Panc1 (cell line): ENCODE data around the gene KISS1R. TPM values are rescaled to one million over a fixed set of nuclear protein-coding genes. Genes with fewer than 3 reads are reported as not detected.

Experiments used
- ATAC-seq: fragments of 200-7000 bp; cut with Tn5 transposase; 2 replicates; pipeline ENCODE4 v1.9.1; 2020; ENCODE audit warnings: mild to moderate bottlenecking, moderate library complexity
- BruUV-seq: library from RNA; stranded (reverse); fragments of 400-500 nt; replicated peaks from 2 replicates; lab custom pipeline; 2021; lab: Mats Ljungman, UMichigan
- CTCF ChIA-PET: fragments of 300-600 bp; sonication (Branson Sonifier 250); formaldehyde crosslinking; loops from one replicate; lab custom pipeline; 2022; ENCODE audit warnings: antibody characterized with exemption; lab: Charles Lee
- POLR2A ChIA-PET: fragments of 300-600 bp; sonication (Branson Sonifier 250); formaldehyde crosslinking; loops from one replicate; lab custom pipeline; 2022; ENCODE audit warnings: antibody characterized with exemption; lab: Charles Lee
- DNase-seq: peaks from one replicate; pipeline ENCODE4 v3.0.0-alpha.2; 2010; ENCODE audit warnings: low read depth, low spot score
- H3K27ac ChIP-seq: 2 replicates; pipeline ENCODE4 v1.5.1; 2011; ENCODE audit warnings: mild to moderate bottlenecking, low read length, inconsistent platforms
- H3K27me3 ChIP-seq: fragments of 200-500 bp; sonication (Bioruptor generic); 2 replicates; pipeline ENCODE4 v1.6.0; 2014; ENCODE audit warnings: low read length, inconsistent platforms; ENCODE audit not compliant: control insufficient read depth, insufficient read depth
- H3K36me3 ChIP-seq: fragments of 200-500 bp; sonication (Bioruptor generic); 2 replicates; pipeline ENCODE4 v1.5.1; 2014; ENCODE audit warnings: inconsistent platforms, mild to moderate bottlenecking, low read length, moderate library complexity; ENCODE audit not compliant: control insufficient read depth, insufficient read depth
- H3K4me1 ChIP-seq: 2 replicates; pipeline ENCODE4 v1.5.1; 2011; ENCODE audit warnings: inconsistent platforms, mild to moderate bottlenecking, low read length, moderate library complexity; ENCODE audit not compliant: control insufficient read depth, insufficient read depth
- H3K4me3 ChIP-seq, 2 experiments: 2 replicates each; pipeline ENCODE4 v1.5.1; 2011 to 2012; ENCODE audit warnings: low read depth in 2 of 2, low read length in 2 of 2, mild to moderate bottlenecking in 2 of 2, inconsistent platforms in 1 of 2, moderate library complexity in 1 of 2
- H3K9me3 ChIP-seq: fragments of 200-500 bp; sonication (Bioruptor generic); 2 replicates; pipeline ENCODE4 v1.5.1; 2014; ENCODE audit warnings: low read depth, mild to moderate bottlenecking, inconsistent platforms, low read length, moderate library complexity; ENCODE audit not compliant: control insufficient read depth, insufficient read depth
- POLR2AphosphoS5 ChIP-seq: IDR thresholded peaks from 2 replicates; pipeline ENCODE4 v1.6.1; 2012; ENCODE audit warnings: mild to moderate bottlenecking, low read depth, low read length, moderate library complexity
- REST ChIP-seq, 2 experiments: IDR thresholded peaks; 2 replicates each; pipeline ENCODE4 v1.6.1; 2011 to 2012; ENCODE audit warnings: low read depth in 2 of 2, control low read depth in 1 of 2, low read length in 1 of 2, mild to moderate bottlenecking in 1 of 2, moderate library complexity in 1 of 2; ENCODE audit not compliant: insufficient read depth in 1 of 2
- SIN3A ChIP-seq: IDR thresholded peaks from 2 replicates; pipeline ENCODE4 v1.6.1; 2012; ENCODE audit warnings: low read depth, mild to moderate bottlenecking, low read length, moderate library complexity, borderline replicate concordance; ENCODE audit not compliant: insufficient read depth
- TCF7L2 ChIP-seq: IDR thresholded peaks from 2 replicates; pipeline ENCODE4 v1.6.1; 2011; ENCODE audit warnings: mild to moderate bottlenecking, low read depth, low read length, inconsistent platforms
- in situ Hi-C: cut with HindIII; loops from 2 replicates; pipeline ENCODE4 v1.10.0; 2016; ENCODE audit warnings: low sequenced_read_pairs, low pct_unique_long_range_greater_than_20kb
- intact Hi-C: fragments of 100-400 bp; cut with micrococcal nuclease; formaldehyde crosslinking; loops from one replicate; pipeline ENCODE4 v1.10.0; 2022; ENCODE audit not compliant: unreplicated experiment
- total RNA-seq: library from RNA; stranded (reverse); gene quantifications from one replicate; pipeline ENCODE4 v1.2.1, GENCODE V29; 2021; ENCODE audit not compliant: unreplicated experiment
- TF ChIP-seq, protein P1 (sequence below): fragments of 450-650 bp; IDR thresholded peaks from 2 replicates; pipeline ENCODE4 v1.5.1; 2017; ENCODE audit warnings: mild to moderate bottlenecking

Gene KISS1R
- total RNA-seq, 1 experiment from 2014 or later, result 0.92 TPM

GRCh38 chr19:913080-913748 is 3.9 kb upstream of the KISS1R start, which contains the start of gene R3HDM4:
Gene R3HDM4 (minus strand): TSS chr19:913219. CDS start chr19:913157, 62 bp downstream.
- H3K4me1 ChIP-seq, result peaks cover 3% of the 10 kb centered on the region; the same call in 1 of the 2 replicates
- ATAC-seq, result peak; percentile 91
- TF ChIP-seq POLR2AphosphoS5, result no peak; the same call in 1 of the 2 replicates
- TF ChIP-seq, protein P1, sequence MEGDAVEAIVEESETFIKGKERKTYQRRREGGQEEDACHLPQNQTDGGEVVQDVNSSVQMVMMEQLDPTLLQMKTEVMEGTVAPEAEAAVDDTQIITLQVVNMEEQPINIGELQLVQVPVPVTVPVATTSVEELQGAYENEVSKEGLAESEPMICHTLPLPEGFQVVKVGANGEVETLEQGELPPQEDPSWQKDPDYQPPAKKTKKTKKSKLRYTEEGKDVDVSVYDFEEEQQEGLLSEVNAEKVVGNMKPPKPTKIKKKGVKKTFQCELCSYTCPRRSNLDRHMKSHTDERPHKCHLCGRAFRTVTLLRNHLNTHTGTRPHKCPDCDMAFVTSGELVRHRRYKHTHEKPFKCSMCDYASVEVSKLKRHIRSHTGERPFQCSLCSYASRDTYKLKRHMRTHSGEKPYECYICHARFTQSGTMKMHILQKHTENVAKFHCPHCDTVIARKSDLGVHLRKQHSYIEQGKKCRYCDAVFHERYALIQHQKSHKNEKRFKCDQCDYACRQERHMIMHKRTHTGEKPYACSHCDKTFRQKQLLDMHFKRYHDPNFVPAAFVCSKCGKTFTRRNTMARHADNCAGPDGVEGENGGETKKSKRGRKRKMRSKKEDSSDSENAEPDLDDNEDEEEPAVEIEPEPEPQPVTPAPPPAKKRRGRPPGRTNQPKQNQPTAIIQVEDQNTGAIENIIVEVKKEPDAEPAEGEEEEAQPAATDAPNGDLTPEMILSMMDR, result no peak
- TF ChIP-seq SIN3A, result no peak
- no peak for TF ChIP-seq REST (IDR thresholded peaks at IDR 0.05; ENCODE audit: insufficient read depth in 1 of 2, low read depth in 2 of 2, low read length in 1 of 2)
- TF ChIP-seq TCF7L2, result no peak
- H3K4me3 ChIP-seq, result peak within 1 kb of the TSS; percentile 57 to 63
- no peaks in the 10 kb centered on the region; the same call in 1 of the 2 replicates for H3K36me3 ChIP-seq
- intact Hi-C loops (loop anchor here (10.0 kb wide), 1 partner anchor 138 kb away; no protein-coding TSS in a partner anchor), in situ Hi-C loops (no loop called here)
- ChIA-PET POLR2A (no interaction called here), CTCF (no interaction called here)
- H3K9me3 ChIP-seq, result no peaks in the 10 kb centered on the region
- no peaks in the 10 kb centered on the region for H3K27me3 ChIP-seq
- H3K27ac ChIP-seq, result peak within 1 kb of the TSS; percentile 76
- BruUV-seq, result TSS peak; percentile 55
- DNase-seq, result no peak

DNA sequence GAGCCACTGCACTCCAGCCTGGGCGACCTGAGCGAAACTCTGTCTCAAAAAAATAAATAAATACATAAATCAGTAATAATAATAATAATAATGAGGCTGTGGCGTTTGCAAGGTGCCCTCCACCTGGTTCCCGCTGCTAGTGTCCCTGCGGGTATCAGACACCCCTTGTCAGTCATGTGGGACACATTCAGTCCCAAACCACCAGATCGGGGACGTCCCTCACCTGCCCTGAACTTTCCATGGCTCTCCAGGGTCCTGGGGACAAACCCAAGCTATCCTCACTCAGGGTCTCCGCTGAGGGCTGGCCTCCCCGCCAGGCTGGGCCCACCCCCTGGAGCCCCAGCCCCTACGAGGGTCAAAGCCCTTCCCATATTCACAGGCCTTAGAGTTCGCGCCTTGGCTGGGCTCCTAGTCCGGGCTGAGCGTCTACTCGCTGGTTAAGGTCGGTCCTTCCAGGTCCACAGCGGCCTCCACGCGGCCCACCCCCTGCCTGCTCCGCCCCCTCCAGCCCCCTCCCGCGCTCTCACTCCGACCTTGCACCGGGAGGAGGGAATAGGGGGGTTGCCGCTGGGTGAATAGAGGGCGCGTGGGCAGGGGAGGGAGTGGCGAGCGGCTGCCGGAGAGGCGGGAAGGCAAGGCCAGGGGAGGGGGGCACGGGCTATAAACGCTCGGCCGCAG is 349 bp upstream of the KISS1R start:
- Histone ChIP-seq H3K4me3 (peak overlapping the region; percentile 31 to 45), H3K27ac (no peak overlapping the region), H3K27me3 (no peaks in the 10 kb centered on the region), H3K9me3 (no peaks in the 10 kb centered on the region), H3K36me3 (no peaks in the 10 kb centered on the region; the same call in 1 of the 2 replicates), H3K4me1 (peaks cover 3% of the 10 kb centered on the region; the same call in 1 of the 2 replicates)
- ChIA-PET POLR2A (no interaction called here), CTCF (no interaction called here)
- TF ChIP-seq SIN3A, result no peak
- no peak for TF ChIP-seq TCF7L2
- TF ChIP-seq POLR2AphosphoS5, result no peak
- no peak for TF ChIP-seq REST (IDR thresholded peaks at IDR 0.05; ENCODE audit: insufficient read depth in 1 of 2, low read depth in 2 of 2, low read length in 1 of 2)
- TF ChIP-seq, protein P1, result no peak
- DNase-seq (no peak), ATAC-seq (no peak)
- in situ Hi-C loops (no loop called here), intact Hi-C loops (loop anchor here (10.0 kb wide), 1 partner anchor 142 kb away; no protein-coding TSS in a partner anchor)
- no TSS peak for BruUV-seq
